A673 (cell line): ENCODE results near the gene PRSS48. TPM values are rescaled to one million over a fixed set of nuclear protein-coding genes. Genes with fewer than 3 reads are reported as not detected.
"Not testable (repeated sequence)": the region's sequence is repeated elsewhere in the genome, so short reads cannot be mapped to it uniquely, and the experiment has no call there.

ENCODE experiments used
- BruUV-seq: library from RNA; stranded (reverse); fragments of 400-500 nt; replicated peaks from 2 replicates; lab custom pipeline; 2021; lab: Mats Ljungman, UMichigan
- CTCF ChIA-PET: fragments of 300-600 bp; sonication (Branson Sonifier 250); formaldehyde crosslinking; loops from one replicate; lab custom pipeline; 2022; ENCODE audit warnings: antibody characterized with exemption; lab: Charles Lee
- POLR2A ChIA-PET: fragments of 300-600 bp; sonication (Branson Sonifier 250); formaldehyde crosslinking; loops from one replicate; lab custom pipeline; 2022; ENCODE audit warnings: antibody characterized with exemption; ENCODE audit not compliant: low non-redundant PET; lab: Charles Lee
- DNase-seq: peaks from one replicate; pipeline ENCODE4 v3.0.0-alpha.2; 2015; ENCODE audit warnings: low spot score
- H3K27ac ChIP-seq: fragments of 200-600 bp; sonication (generic); 2 replicates; pipeline ENCODE4 v1.5.1; 2016; ENCODE audit warnings: mixed run types, low read depth, mild to moderate bottlenecking, mixed read lengths, antibody characterized with exemption, low read length; ENCODE audit not compliant: poor library complexity, severe bottlenecking
- H3K27me3 ChIP-seq: fragments of 200-600 bp; sonication (generic); replicated peaks from 2 replicates; pipeline ENCODE4 v1.6.1; 2017; ENCODE audit warnings: mixed run types, low read depth, mild to moderate bottlenecking, mixed read lengths, antibody characterized with exemption, low read length; ENCODE audit not compliant: insufficient read depth, poor library complexity
- H3K36me3 ChIP-seq: fragments of 200-600 bp; sonication (generic); 2 replicates; pipeline ENCODE4 v1.6.1; 2016; ENCODE audit warnings: mixed run types, mild to moderate bottlenecking, mixed read lengths, antibody characterized with exemption, low read length; ENCODE audit not compliant: insufficient read depth, poor library complexity, severe bottlenecking
- H3K4me1 ChIP-seq: fragments of 200-600 bp; sonication (generic); 2 replicates; pipeline ENCODE4 v1.6.1; 2017; ENCODE audit warnings: mixed run types, mild to moderate bottlenecking, mixed read lengths, antibody characterized with exemption, low read length; ENCODE audit not compliant: insufficient read depth, poor library complexity, severe bottlenecking
- H3K4me3 ChIP-seq: fragments of 200-600 bp; sonication (generic); 2 replicates; pipeline ENCODE4 v1.5.1; 2016; ENCODE audit warnings: low read depth, mixed run types, mild to moderate bottlenecking, mixed read lengths, low read length; ENCODE audit not compliant: poor library complexity, severe bottlenecking
- H3K9me3 ChIP-seq: fragments of 200-600 bp; sonication (generic); 2 replicates; pipeline ENCODE4 v1.6.1; 2016; ENCODE audit warnings: mixed run types, low read depth, mild to moderate bottlenecking, mixed read lengths, antibody characterized with exemption, low read length; ENCODE audit not compliant: poor library complexity, severe bottlenecking
- EZH2 ChIP-seq: fragments of 200-600 bp; sonication (generic); IDR thresholded peaks from 2 replicates; pipeline ENCODE4 v1.6.1; 2017; ENCODE audit warnings: borderline replicate concordance, low read depth, mild to moderate bottlenecking, mixed read lengths, antibody characterized with exemption, low read length; ENCODE audit not compliant: poor library complexity, severe bottlenecking
- intact Hi-C: fragments of 100-400 bp; cut with micrococcal nuclease; formaldehyde crosslinking; loops from one replicate; pipeline ENCODE4 v1.10.0; 2022; ENCODE audit not compliant: unreplicated experiment
- total RNA-seq: library from RNA; stranded (reverse); gene quantifications from 2 replicates; pipeline ENCODE4 v1.2.3, GENCODE V29; 2021
- TF ChIP-seq, protein P1 (sequence below): fragments of 300-800, 200-600 bp; sonication (generic); conservative IDR thresholded peaks from 2 replicates; pipeline ENCODE4 v1.5.1; 2017; ENCODE audit warnings: low read depth, mild to moderate bottlenecking, antibody characterized with exemption, low read length, moderate library complexity, mixed read lengths

PRSS48 gene
- total RNA-seq, 1 experiment from 2014 or later, result not detected

DNA sequence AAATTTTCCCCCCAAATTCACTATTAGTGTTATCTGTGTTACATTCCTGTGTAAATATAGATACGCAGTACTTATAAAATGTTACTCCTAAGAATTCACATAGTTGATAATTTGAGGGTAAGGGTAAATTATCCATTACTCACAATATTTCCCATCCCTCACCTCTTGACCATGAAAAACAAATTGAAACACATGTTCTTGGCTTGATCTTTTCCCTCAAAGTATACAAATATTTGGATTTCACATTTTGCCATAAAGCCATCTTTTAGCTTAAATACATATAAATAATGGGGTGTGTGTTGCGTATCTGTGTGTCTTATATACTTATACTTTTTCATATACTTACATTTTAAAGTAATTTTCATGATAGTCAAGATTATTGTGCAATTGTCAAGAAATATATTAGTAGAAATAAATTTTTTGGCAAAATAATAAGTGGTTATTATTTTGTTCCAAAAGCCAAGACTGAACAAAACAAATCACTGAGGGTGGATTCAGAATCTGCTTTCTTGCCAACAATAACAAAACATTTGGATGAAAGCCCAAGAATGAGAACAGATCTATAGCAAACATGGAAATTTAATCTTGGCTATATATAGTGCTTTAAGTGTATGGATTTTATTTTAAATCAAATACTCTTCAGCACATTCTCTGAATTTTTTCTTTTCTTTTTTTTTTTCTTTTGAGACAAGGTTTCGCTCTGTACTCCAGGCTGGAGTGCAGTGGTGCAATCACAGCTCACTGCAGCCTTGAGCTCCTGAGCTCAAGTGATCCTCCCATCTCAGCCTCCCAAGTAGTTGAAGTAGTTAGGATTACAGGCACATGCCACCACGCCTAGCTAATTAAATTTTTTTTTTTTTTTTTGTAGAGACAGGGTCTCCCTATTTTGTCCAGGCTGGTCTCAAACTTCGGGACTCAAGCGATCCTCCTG is 48.5 kb upstream of the PRSS48 start:
- no peak overlapping the region for H3K4me3 ChIP-seq
- no peak for DNase-seq
- H3K4me1 ChIP-seq, result peaks cover 4% of the 10 kb centered on the region
- H3K36me3 ChIP-seq, result no peaks in the 10 kb centered on the region
- TF ChIP-seq EZH2, result no peak
- TF ChIP-seq, protein P1, sequence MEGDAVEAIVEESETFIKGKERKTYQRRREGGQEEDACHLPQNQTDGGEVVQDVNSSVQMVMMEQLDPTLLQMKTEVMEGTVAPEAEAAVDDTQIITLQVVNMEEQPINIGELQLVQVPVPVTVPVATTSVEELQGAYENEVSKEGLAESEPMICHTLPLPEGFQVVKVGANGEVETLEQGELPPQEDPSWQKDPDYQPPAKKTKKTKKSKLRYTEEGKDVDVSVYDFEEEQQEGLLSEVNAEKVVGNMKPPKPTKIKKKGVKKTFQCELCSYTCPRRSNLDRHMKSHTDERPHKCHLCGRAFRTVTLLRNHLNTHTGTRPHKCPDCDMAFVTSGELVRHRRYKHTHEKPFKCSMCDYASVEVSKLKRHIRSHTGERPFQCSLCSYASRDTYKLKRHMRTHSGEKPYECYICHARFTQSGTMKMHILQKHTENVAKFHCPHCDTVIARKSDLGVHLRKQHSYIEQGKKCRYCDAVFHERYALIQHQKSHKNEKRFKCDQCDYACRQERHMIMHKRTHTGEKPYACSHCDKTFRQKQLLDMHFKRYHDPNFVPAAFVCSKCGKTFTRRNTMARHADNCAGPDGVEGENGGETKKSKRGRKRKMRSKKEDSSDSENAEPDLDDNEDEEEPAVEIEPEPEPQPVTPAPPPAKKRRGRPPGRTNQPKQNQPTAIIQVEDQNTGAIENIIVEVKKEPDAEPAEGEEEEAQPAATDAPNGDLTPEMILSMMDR, result no peak
- H3K9me3 ChIP-seq, result no peaks in the 10 kb centered on the region
- intact Hi-C loops, result no loop called here
- ChIA-PET CTCF (no interaction called here), POLR2A (no interaction called here)
- no TSS peak for BruUV-seq
- H3K27ac ChIP-seq, result no peak overlapping the region
- H3K27me3 ChIP-seq, result no peaks in the 10 kb centered on the region

DNA sequence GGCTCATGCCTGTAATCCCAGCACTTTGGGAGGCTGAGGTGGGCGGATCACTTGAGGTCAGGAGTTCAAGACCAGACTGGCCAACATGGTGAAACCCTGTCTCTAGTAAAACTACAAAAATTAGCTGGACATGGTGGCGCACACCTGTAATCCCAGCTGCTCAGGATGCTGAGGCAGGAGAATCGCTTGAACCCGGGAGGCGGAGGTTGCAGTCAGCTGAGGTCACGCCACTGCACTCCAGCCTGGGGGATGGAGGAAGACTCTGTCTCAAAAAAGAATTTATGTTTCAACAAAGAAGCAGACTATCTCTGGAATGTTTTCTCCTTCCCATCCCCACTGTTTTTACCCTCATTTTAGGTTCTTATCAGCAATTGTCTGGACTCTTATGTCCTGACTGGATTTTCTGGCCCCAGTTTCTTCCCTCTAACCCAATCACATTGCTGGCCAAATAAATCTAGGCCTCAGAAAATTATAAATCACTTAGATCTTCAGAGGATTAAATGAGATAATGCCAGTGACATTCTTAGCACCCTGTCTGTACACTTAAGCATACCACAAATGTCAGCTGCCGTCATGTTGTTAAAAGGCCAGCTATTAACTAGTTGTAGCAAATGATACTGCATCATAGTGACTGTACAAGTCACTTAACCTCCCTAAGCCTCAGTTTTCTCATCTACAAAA is 44.9 kb upstream of the PRSS48 start:
- no peak for DNase-seq
- Histone ChIP-seq H3K27ac (no peak overlapping the region), H3K27me3 (no peaks in the 10 kb centered on the region), H3K9me3 (no peaks in the 10 kb centered on the region), H3K36me3 (no peaks in the 10 kb centered on the region), H3K4me3 (no peak overlapping the region), H3K4me1 (peaks cover 4% of the 10 kb centered on the region)
- POLR2A ChIA-PET, result no interaction called here
- no TSS peak for BruUV-seq
- TF ChIP-seq EZH2, result no peak
- TF ChIP-seq, protein P1, result no peak
- CTCF ChIA-PET, result no interaction called here
- intact Hi-C loops, result no loop called here

DNA sequence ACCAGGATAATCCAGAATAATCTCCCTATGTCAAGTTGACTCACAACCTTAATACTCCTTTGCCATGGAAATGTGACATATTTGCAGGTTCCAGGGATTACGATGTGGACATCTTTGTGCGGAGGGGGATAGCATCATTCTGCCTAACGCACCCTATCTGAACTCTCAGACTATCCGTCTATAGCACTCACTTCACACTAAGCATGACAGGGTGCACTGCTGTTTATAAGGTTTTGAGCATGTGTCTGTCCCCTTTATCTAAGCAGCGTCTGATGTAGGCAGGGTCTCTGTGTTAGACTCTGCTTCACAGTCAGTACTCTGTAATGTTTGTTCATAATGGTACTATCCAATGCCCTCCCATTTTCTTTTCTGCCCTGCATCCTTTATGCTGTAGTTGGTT is 43.4 kb upstream of the PRSS48 start:
- no TSS peak for BruUV-seq
- Histone ChIP-seq H3K27ac (no peak overlapping the region), H3K9me3 (no peaks in the 10 kb centered on the region), H3K4me3 (no peak overlapping the region), H3K4me1 (no peaks in the 10 kb centered on the region), H3K27me3 (no peaks in the 10 kb centered on the region), H3K36me3 (no peaks in the 10 kb centered on the region)
- POLR2A ChIA-PET, result no interaction called here
- no peak for TF ChIP-seq EZH2
- TF ChIP-seq, protein P1, result no peak
- intact Hi-C loops, result no loop called here
- CTCF ChIA-PET, result no interaction called here
- DNase-seq, result no peak

DNA sequence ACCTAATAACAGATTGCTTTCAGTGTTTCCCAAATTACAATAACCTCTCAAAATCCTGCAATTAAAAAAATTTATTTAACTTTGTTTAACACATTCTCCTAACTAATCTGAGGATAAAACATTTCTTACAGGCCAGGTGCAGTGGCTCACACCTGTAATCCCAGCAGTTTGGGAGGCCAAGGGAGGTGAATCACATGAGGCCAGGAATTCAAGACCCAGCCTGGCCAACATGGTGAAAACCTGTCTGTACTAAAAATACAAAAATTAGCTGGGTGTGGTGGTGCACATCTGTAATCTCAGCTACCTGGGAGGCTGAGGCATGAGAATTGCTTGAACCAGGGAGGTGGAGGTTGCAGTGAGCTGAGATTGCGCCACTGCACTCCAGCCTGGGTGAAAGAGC is 41.6 kb upstream of the PRSS48 start:
- CTCF ChIA-PET, POLR2A ChIA-PET, intact Hi-C loops: not testable (repeated sequence)

More for the DNA sequence above, 41.6 kb upstream of the PRSS48 start:
- BruUV-seq, H3K4me3 ChIP-seq, DNase-seq, H3K4me1 ChIP-seq, H3K27ac ChIP-seq, H3K27me3 ChIP-seq, H3K9me3 ChIP-seq, H3K36me3 ChIP-seq: not testable (repeated sequence)
